Panc1 (cell line): ENCODE data around the gene KATNAL1.
"Not testable (repeated sequence)": the region's sequence is repeated elsewhere in the genome, so short reads cannot be mapped to it uniquely, and the experiment has no call there.

Source experiments
- SIN3A ChIP-seq: IDR thresholded peaks from 2 replicates; pipeline ENCODE4 v1.6.1; 2012; ENCODE audit warnings: low read depth, mild to moderate bottlenecking, low read length, moderate library complexity, borderline replicate concordance; ENCODE audit not compliant: insufficient read depth
- TF ChIP-seq, protein P1 (sequence below): fragments of 450-650 bp; IDR thresholded peaks from 2 replicates; pipeline ENCODE4 v1.5.1; 2017; ENCODE audit warnings: mild to moderate bottlenecking
- TF ChIP-seq, protein P2 (sequence below), 2 experiments: IDR thresholded peaks; 2 replicates each; pipeline ENCODE4 v1.6.1; 2011 to 2012; ENCODE audit warnings: low read depth in 2 of 2, control low read depth in 1 of 2, low read length in 1 of 2, mild to moderate bottlenecking in 1 of 2, moderate library complexity in 1 of 2; ENCODE audit not compliant: insufficient read depth in 1 of 2

DNA sequence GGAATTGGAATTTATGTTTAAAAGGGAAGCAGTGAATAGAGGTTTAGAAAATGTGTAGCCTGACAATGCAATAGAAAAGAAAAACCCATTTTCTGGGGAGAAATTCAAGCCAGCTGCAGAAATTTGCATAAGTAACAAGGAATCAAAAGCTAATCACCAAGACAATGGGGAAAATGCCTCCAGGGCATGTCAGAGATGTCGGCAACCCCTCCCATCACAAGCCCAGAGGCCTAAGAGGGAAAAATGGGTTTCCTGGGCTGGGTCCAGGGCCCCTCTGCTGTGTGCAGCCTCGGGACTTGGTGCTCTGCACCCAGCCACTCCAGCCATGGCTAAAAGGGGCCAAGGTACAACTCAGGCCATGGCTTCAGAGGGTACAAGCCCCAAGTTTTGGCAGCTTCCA, 21.3 kb downstream of the KATNAL1 start:
- TF ChIP-seq, protein P1, sequence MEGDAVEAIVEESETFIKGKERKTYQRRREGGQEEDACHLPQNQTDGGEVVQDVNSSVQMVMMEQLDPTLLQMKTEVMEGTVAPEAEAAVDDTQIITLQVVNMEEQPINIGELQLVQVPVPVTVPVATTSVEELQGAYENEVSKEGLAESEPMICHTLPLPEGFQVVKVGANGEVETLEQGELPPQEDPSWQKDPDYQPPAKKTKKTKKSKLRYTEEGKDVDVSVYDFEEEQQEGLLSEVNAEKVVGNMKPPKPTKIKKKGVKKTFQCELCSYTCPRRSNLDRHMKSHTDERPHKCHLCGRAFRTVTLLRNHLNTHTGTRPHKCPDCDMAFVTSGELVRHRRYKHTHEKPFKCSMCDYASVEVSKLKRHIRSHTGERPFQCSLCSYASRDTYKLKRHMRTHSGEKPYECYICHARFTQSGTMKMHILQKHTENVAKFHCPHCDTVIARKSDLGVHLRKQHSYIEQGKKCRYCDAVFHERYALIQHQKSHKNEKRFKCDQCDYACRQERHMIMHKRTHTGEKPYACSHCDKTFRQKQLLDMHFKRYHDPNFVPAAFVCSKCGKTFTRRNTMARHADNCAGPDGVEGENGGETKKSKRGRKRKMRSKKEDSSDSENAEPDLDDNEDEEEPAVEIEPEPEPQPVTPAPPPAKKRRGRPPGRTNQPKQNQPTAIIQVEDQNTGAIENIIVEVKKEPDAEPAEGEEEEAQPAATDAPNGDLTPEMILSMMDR = not testable (repeated sequence)
- TF ChIP-seq SIN3A = not testable (repeated sequence)
- TF ChIP-seq, protein P2, sequence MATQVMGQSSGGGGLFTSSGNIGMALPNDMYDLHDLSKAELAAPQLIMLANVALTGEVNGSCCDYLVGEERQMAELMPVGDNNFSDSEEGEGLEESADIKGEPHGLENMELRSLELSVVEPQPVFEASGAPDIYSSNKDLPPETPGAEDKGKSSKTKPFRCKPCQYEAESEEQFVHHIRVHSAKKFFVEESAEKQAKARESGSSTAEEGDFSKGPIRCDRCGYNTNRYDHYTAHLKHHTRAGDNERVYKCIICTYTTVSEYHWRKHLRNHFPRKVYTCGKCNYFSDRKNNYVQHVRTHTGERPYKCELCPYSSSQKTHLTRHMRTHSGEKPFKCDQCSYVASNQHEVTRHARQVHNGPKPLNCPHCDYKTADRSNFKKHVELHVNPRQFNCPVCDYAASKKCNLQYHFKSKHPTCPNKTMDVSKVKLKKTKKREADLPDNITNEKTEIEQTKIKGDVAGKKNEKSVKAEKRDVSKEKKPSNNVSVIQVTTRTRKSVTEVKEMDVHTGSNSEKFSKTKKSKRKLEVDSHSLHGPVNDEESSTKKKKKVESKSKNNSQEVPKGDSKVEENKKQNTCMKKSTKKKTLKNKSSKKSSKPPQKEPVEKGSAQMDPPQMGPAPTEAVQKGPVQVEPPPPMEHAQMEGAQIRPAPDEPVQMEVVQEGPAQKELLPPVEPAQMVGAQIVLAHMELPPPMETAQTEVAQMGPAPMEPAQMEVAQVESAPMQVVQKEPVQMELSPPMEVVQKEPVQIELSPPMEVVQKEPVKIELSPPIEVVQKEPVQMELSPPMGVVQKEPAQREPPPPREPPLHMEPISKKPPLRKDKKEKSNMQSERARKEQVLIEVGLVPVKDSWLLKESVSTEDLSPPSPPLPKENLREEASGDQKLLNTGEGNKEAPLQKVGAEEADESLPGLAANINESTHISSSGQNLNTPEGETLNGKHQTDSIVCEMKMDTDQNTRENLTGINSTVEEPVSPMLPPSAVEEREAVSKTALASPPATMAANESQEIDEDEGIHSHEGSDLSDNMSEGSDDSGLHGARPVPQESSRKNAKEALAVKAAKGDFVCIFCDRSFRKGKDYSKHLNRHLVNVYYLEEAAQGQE (IDR thresholded peaks at IDR 0.05; ENCODE audit: insufficient read depth in 1 of 2, low read depth in 2 of 2, low read length in 1 of 2) = not testable (repeated sequence)
